HCT116 (cell line): Measurements from ENCODE around the gene HTRA3.

Experiments
- CTCF ChIP-seq, 3 experiments: fragments of 200-600 bp in 1 of 3; sonication (generic) in 1 of 3; IDR thresholded peaks in 2 of 3; conservative IDR thresholded peaks in 1 of 3; 2 replicates each; pipeline ENCODE4 v1.5.1; 2012 to 2017; ENCODE audit warnings: low read depth in 2 of 3, low read length in 2 of 3, antibody characterized with exemption in 1 of 3, borderline replicate concordance in 1 of 3, control low read depth in 1 of 3, mild to moderate bottlenecking in 1 of 3, mixed read lengths in 1 of 3, mixed run types in 1 of 3, moderate library complexity in 1 of 3; ENCODE audit not compliant: insufficient read depth in 1 of 3
- EGR1 ChIP-seq: IDR thresholded peaks from 2 replicates; pipeline ENCODE4 v1.6.1; 2012; ENCODE audit warnings: low read depth
- EZH2 ChIP-seq: fragments of 200-600 bp; sonication (generic); IDR thresholded peaks from 2 replicates; pipeline ENCODE4 v1.6.1; 2017; ENCODE audit warnings: antibody characterized with exemption, mixed run types
- JUND ChIP-seq: IDR thresholded peaks from 2 replicates; pipeline ENCODE4 v1.6.1; 2012
- MAX ChIP-seq: IDR thresholded peaks from 2 replicates; pipeline ENCODE4 v1.6.1; 2012
- POLR2A ChIP-seq: IDR thresholded peaks from 2 replicates; pipeline ENCODE4 v1.7.0; 2011; ENCODE audit warnings: borderline replicate concordance; ENCODE audit not compliant: insufficient read depth, insufficient read length; ENCODE audit errors: extremely low read depth
- POLR2AphosphoS5 ChIP-seq: IDR thresholded peaks from 2 replicates; pipeline ENCODE4 v1.6.1; 2011; ENCODE audit warnings: mild to moderate bottlenecking, low read depth, low read length, moderate library complexity
- RAD21 ChIP-seq: IDR thresholded peaks from 2 replicates; pipeline ENCODE4 v1.6.1; 2012; ENCODE audit warnings: low read depth, mild to moderate bottlenecking
- REST ChIP-seq: IDR thresholded peaks from 2 replicates; pipeline ENCODE4 v1.6.1; 2012; ENCODE audit warnings: low read depth
- SRF ChIP-seq: IDR thresholded peaks from 2 replicates; pipeline ENCODE4 v1.6.1; 2012; ENCODE audit warnings: low read depth
- YY1 ChIP-seq: IDR thresholded peaks from 2 replicates; pipeline ENCODE4 v1.6.1; 2011; ENCODE audit warnings: low read length, low read depth, moderate library complexity, mild to moderate bottlenecking; ENCODE audit not compliant: insufficient replicate concordance; ENCODE audit errors: extremely low read depth

GRCh38 chr4:8247047-8247930 lies 22.3 kb upstream of the HTRA3 start:
- no peak for TF ChIP-seq CTCF (IDR thresholded peaks at IDR 0.05 in 2 of 3, conservative IDR thresholded peaks at IDR 0.05 in 1 of 3; ENCODE audit: borderline replicate concordance in 1 of 3, insufficient read depth in 1 of 3, low read depth in 2 of 3, low read length in 2 of 3)
- TF ChIP-seq JUND = no peak
- TF ChIP-seq RAD21 = no peak
- no peak for TF ChIP-seq EGR1
- TF ChIP-seq REST = no peak
- no peak for TF ChIP-seq YY1
- TF ChIP-seq POLR2A = no peak
- TF ChIP-seq POLR2AphosphoS5 = no peak
- no peak for TF ChIP-seq MAX
- no peak for TF ChIP-seq SRF
- TF ChIP-seq EZH2 = no peak
